Endothelial cell of umbilical vein (primary cell): ENCODE results near the gene NEURL1B.

Experiments used
- EZH2 ChIP-seq: IDR thresholded peaks from 2 replicates; pipeline ENCODE4 v1.6.1; 2012; ENCODE audit warnings: borderline replicate concordance, low read depth, mild to moderate bottlenecking, moderate library complexity, low read length, inconsistent platforms; ENCODE audit not compliant: severe bottlenecking
- FOS ChIP-seq: IDR thresholded peaks from 2 replicates; pipeline ENCODE4 v1.6.1; 2011; ENCODE audit warnings: mild to moderate bottlenecking, low read length, moderate library complexity, borderline replicate concordance; ENCODE audit not compliant: insufficient read depth
- GATA2 ChIP-seq: IDR thresholded peaks from 2 replicates; pipeline ENCODE4 v1.7.0; 2011; ENCODE audit warnings: low read depth, mild to moderate bottlenecking, moderate library complexity, mixed read lengths, low read length; ENCODE audit not compliant: insufficient read length, insufficient read depth
- JUN ChIP-seq: IDR thresholded peaks from 2 replicates; pipeline ENCODE4 v1.6.1; 2011; ENCODE audit warnings: borderline replicate concordance, low read depth; ENCODE audit not compliant: insufficient read length, insufficient read depth
- MYC ChIP-seq: IDR thresholded peaks from one replicate; pipeline ENCODE4 v1.6.1; 2011; ENCODE audit warnings: mild to moderate bottlenecking, low read depth, low read length
- POLR2A ChIP-seq: IDR thresholded peaks from 2 replicates; pipeline ENCODE4 v1.6.1; 2012; ENCODE audit warnings: low read depth, mild to moderate bottlenecking, control low read depth, low read length
- POLR2AphosphoS5 ChIP-seq: IDR thresholded peaks from 2 replicates; pipeline ENCODE4 v1.6.1; 2012; ENCODE audit warnings: low read depth, mild to moderate bottlenecking, control low read depth, low read length, moderate library complexity; ENCODE audit not compliant: insufficient read depth
- TF ChIP-seq, protein P1 (sequence below), 2 donors: IDR thresholded peaks; 1 replicate in 1 of 2; 2 replicates in 1 of 2; pipeline ENCODE4 v1.5.1; 2011; ENCODE audit warnings: low read length in 2 of 2, mild to moderate bottlenecking in 2 of 2, moderate library complexity in 2 of 2, control low read depth in 1 of 2, inconsistent platforms in 1 of 2, low read depth in 1 of 2; ENCODE audit not compliant: insufficient read depth in 1 of 2; ENCODE audit errors: extremely low read depth in 1 of 2
- TF ChIP-seq, protein P2 (sequence below): IDR thresholded peaks from 2 replicates; pipeline ENCODE4 v1.6.1; 2011; ENCODE audit not compliant: insufficient read depth, insufficient read length

DNA sequence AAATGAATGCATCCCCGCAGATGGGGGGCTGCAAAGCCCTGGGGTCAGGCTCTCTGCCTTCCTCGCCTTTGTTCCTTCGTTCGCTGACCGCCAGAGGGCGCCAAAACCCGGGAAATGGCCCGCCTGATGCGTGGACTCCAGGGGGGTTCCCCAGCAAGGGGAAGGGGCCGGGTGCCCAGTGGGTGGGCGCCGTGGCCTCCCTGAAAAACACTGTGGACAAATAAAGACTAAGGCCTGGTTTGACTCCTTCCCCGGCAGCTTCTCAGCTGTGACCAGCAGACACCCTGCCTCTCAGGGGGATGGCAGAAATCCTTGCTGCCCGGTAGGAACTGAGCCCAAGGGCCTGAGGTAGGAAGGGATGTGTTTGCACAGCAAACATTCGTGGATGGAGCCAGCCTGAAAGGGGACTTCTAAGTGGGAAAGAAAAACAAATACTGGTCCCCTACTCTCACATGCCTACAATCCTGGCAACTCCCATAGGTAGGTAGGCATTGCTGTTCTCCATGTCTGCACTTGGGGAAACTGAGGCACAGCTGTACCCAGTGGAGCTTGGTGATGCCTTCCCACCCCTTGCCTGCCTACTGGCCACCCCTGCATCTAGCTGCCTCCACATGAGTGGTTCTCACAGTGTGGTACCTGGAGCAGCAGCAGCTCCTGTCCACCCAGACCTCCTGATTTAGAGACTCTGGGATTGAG is 72.2 kb downstream of the NEURL1B start:
- TF ChIP-seq, protein P1, sequence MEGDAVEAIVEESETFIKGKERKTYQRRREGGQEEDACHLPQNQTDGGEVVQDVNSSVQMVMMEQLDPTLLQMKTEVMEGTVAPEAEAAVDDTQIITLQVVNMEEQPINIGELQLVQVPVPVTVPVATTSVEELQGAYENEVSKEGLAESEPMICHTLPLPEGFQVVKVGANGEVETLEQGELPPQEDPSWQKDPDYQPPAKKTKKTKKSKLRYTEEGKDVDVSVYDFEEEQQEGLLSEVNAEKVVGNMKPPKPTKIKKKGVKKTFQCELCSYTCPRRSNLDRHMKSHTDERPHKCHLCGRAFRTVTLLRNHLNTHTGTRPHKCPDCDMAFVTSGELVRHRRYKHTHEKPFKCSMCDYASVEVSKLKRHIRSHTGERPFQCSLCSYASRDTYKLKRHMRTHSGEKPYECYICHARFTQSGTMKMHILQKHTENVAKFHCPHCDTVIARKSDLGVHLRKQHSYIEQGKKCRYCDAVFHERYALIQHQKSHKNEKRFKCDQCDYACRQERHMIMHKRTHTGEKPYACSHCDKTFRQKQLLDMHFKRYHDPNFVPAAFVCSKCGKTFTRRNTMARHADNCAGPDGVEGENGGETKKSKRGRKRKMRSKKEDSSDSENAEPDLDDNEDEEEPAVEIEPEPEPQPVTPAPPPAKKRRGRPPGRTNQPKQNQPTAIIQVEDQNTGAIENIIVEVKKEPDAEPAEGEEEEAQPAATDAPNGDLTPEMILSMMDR (IDR thresholded peaks at IDR 0.05; ENCODE audit: extremely low read depth in 1 of 2, insufficient read depth in 1 of 2, low read depth in 1 of 2, low read length in 2 of 2): peak; percentile 80 to 82
- no peak for TF ChIP-seq POLR2A
- no peak for TF ChIP-seq MYC
- TF ChIP-seq, protein P2, sequence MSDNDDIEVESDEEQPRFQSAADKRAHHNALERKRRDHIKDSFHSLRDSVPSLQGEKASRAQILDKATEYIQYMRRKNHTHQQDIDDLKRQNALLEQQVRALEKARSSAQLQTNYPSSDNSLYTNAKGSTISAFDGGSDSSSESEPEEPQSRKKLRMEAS: no peak
- TF ChIP-seq EZH2: no peak
- no peak for TF ChIP-seq POLR2AphosphoS5
- no peak for TF ChIP-seq FOS
- TF ChIP-seq GATA2: no peak
- no peak for TF ChIP-seq JUN
